Skeletal muscle tissue (tissue), 4 donors: Measurements from ENCODE around the gene TPD52L2. TPM values are rescaled to one million over a fixed set of nuclear protein-coding genes. Genes with fewer than 3 reads are reported as not detected.
"Not testable (repeated sequence)": the region's sequence is repeated elsewhere in the genome, so short reads cannot be mapped to it uniquely, and the experiment has no call there.

Experiments used
- H3K27ac ChIP-seq: one replicate; pipeline ENCODE4 v1.7.0; 2013; ENCODE audit warnings: mild to moderate bottlenecking, low read depth, low read length, inconsistent platforms
- H3K27me3 ChIP-seq, 3 donors: one replicate each; pipeline ENCODE4 v1.7.0; 2013; ENCODE audit warnings: low read length in 3 of 3; ENCODE audit not compliant: control insufficient read depth in 3 of 3, insufficient read depth in 3 of 3
- H3K36me3 ChIP-seq, 3 donors: one replicate each; pipeline ENCODE4 v1.7.0; 2013; ENCODE audit warnings: low read length in 3 of 3; ENCODE audit not compliant: control insufficient read depth in 3 of 3, insufficient read depth in 3 of 3
- H3K4me1 ChIP-seq, 3 donors: one replicate each; pipeline ENCODE4 v1.7.0; 2013; ENCODE audit warnings: low read length in 3 of 3, mild to moderate bottlenecking in 3 of 3; ENCODE audit not compliant: control insufficient read depth in 3 of 3, insufficient read depth in 3 of 3
- H3K4me3 ChIP-seq, 3 donors: one replicate each; pipeline ENCODE4 v1.7.0; 2013; ENCODE audit warnings: low read length in 3 of 3
- H3K9ac ChIP-seq, 3 donors: one replicate each; pipeline ENCODE4 v1.7.0; 2013; ENCODE audit warnings: low read length in 3 of 3, mild to moderate bottlenecking in 3 of 3, moderate library complexity in 2 of 3, low read depth in 1 of 3
- H3K9me3 ChIP-seq, 3 donors: one replicate each; pipeline ENCODE4 v1.7.0; 2013; ENCODE audit warnings: low read length in 3 of 3; ENCODE audit not compliant: control insufficient read depth in 3 of 3
- total RNA-seq: library from RNA; depleted of rRNA; stranded (reverse); fragments of >200 nt; gene quantifications from one replicate; pipeline ENCODE4 v1.2.3, GENCODE V29; 2014
- donor health status: Osteomylitis.

The TPD52L2 gene
- total RNA-seq, 1 donor from 2014 or later: 29.2 TPM

GRCh38 chr20:63861981-63862901, 2.8 kb upstream of the TPD52L2 start:
- H3K27ac ChIP-seq: no peak overlapping the region
- peaks cover 6 to 14% (median 8%) of the 10 kb centered on the region in 3 donors for H3K36me3 ChIP-seq
- H3K9me3 ChIP-seq: no peaks in the 10 kb centered on the region
- peaks cover 33 to 52% (median 47%) of the 10 kb centered on the region in 3 donors for H3K4me1 ChIP-seq
- peaks cover 0 to 11% (median 3%) of the 10 kb centered on the region in 3 donors for H3K27me3 ChIP-seq
- no peak overlapping the region for H3K4me3 ChIP-seq
- H3K9ac ChIP-seq: no peak overlapping the region

- Histone ChIP-seq H3K4me1 (peaks cover 24 to 43% (median 39%) of the 10 kb centered on the region in 3 donors), H3K9me3 (no peaks in the 10 kb centered on the region), H3K27ac (peak overlapping the region; percentile 95), H3K27me3 (peaks cover 0 to under 1% (median 0%) of the 10 kb centered on the region in 3 donors), H3K4me3 (peak overlapping the region in 2 of 3 donors; percentile 80 to 90), H3K36me3 (peaks cover 6 to 14% (median 8%) of the 10 kb centered on the region in 3 donors), H3K9ac (peak overlapping the region; percentile 75 to 88 (median 79))
Measured at GRCh38 chr20:63863021-63863797, 1.9 kb upstream of the TPD52L2 start.

- peaks cover 6 to 17% (median 9%) of the 10 kb centered on the region in 3 donors for H3K36me3 ChIP-seq
- peaks cover 20 to 35% (median 31%) of the 10 kb centered on the region in 3 donors for H3K4me1 ChIP-seq
- peak overlapping the region; percentile 95 for H3K27ac ChIP-seq
Measured at GRCh38 chr20:63863798-63864544, 1.1 kb upstream of the TPD52L2 start.

GRCh38 chr20:63864545-63864977, 509 bp upstream of the TPD52L2 start:
- Histone ChIP-seq H3K4me1 (peaks cover 14 to 29% (median 26%) of the 10 kb centered on the region in 3 donors), H3K4me3 (peak overlapping the region; percentile 80 to 90 (median 83)), H3K9ac (peak overlapping the region; percentile 75 to 88 (median 79)), H3K36me3 (peaks cover 11 to 22% (median 15%) of the 10 kb centered on the region in 3 donors), H3K27me3 (no peaks in the 10 kb centered on the region), H3K27ac (peak overlapping the region; percentile 95), H3K9me3 (no peaks in the 10 kb centered on the region)

More at GRCh38 chr20:63863798-63864544, 1.1 kb upstream of the TPD52L2 start:
- Histone ChIP-seq H3K9me3 (no peaks in the 10 kb centered on the region), H3K9ac (peak overlapping the region; percentile 75 to 88 (median 79)), H3K27me3 (no peaks in the 10 kb centered on the region), H3K4me3 (peak overlapping the region; percentile 80 to 90 (median 83))

GRCh38 chr20:63867042-63867441, 2.0 kb downstream of the TPD52L2 start:
- H3K4me1 ChIP-seq: peaks cover 14 to 29% (median 26%) of the 10 kb centered on the region in 3 donors
- H3K27me3 ChIP-seq, H3K4me3 ChIP-seq, H3K9ac ChIP-seq, H3K27ac ChIP-seq, H3K9me3 ChIP-seq: not testable (repeated sequence)
- H3K36me3 ChIP-seq: peaks cover 11 to 22% (median 22%) of the 10 kb centered on the region in 3 donors

- Histone ChIP-seq H3K4me1 (peaks cover 12 to 26% (median 22%) of the 10 kb centered on the region in 3 donors), H3K4me3 (no peak overlapping the region), H3K36me3 (peaks cover 8 to 21% (median 21%) of the 10 kb centered on the region in 3 donors), H3K9ac (no peak overlapping the region), H3K27ac (no peak overlapping the region), H3K27me3 (no peaks in the 10 kb centered on the region), H3K9me3 (no peaks in the 10 kb centered on the region)
Measured at GRCh38 chr20:63868264-63868663, 3.2 kb downstream of the TPD52L2 start.

GRCh38 chr20:63873477-63873971, 8.5 kb downstream of the TPD52L2 start:
- Histone ChIP-seq H3K4me1 (peaks cover 8 to 18% (median 15%) of the 10 kb centered on the region in 3 donors), H3K4me3 (no peak overlapping the region), H3K27ac (peak overlapping the region; percentile 57), H3K9ac (no peak overlapping the region), H3K36me3 (peaks cover 43 to 61% (median 46%) of the 10 kb centered on the region in 3 donors), H3K9me3 (no peaks in the 10 kb centered on the region), H3K27me3 (no peaks in the 10 kb centered on the region)

- H3K9me3 ChIP-seq, H3K9ac ChIP-seq, H3K27me3 ChIP-seq, H3K4me3 ChIP-seq: not testable (repeated sequence)
- H3K4me1 ChIP-seq: peaks cover 13 to 25% (median 22%) of the 10 kb centered on the region in 3 donors
- H3K27ac ChIP-seq: peak overlapping the region; percentile 57
- H3K36me3 ChIP-seq: peaks cover 41 to 59% (median 47%) of the 10 kb centered on the region in 3 donors
Measured at GRCh38 chr20:63874241-63874640, 9.2 kb downstream of the TPD52L2 start.

- H3K36me3 ChIP-seq: peaks cover 31 to 51% (median 41%) of the 10 kb centered on the region in 3 donors
- H3K9ac ChIP-seq: no peak overlapping the region
- H3K4me3 ChIP-seq: no peak overlapping the region
- H3K27ac ChIP-seq: no peak overlapping the region
- H3K27me3 ChIP-seq: no peaks in the 10 kb centered on the region
- H3K9me3 ChIP-seq: no peaks in the 10 kb centered on the region
- H3K4me1 ChIP-seq: peaks cover 13 to 26% (median 22%) of the 10 kb centered on the region in 3 donors
Measured at GRCh38 chr20:63876489-63877036, 11.5 kb downstream of the TPD52L2 start.
